ENCODE results near the gene USF3. TPM values are rescaled to one million over a fixed set of nuclear protein-coding genes. Genes with fewer than 3 reads are reported as not detected.

Gene USF3
- total and polyA plus RNA-seq, 9 of the 15 experiments (the other 6 are each of a cell fraction or from before 2014, with no cell fraction given), result 1.4 to 6.9 (median 3.1) TPM

DNA sequence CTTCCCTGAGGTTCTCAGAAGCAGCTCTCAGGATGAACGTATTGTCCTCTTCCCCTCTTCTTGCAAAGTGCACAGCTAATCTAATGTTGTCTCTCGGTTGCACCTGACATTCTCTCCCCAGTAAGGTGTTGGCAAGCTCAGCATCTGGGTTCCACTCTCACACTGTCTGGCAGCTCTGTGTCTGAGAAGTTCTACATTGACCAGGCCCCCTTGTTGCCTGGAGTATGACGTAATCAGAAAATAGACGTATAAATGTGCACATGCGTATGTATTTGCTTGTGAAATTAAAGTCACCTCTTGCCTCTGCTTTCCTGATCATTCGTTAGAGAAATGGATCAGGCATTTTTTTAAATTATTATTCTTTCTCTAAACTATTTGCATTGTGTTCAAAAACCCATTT, 67.7 kb downstream of the USF3 start:
- Histone ChIP-seq H3K9me1 (ENCODE audit: control insufficient read depth, insufficient read depth, low read length) (no peaks in the 10 kb centered on the region), H3K27me3 (ENCODE audit: control insufficient read depth in 2 of 2, insufficient read depth in 2 of 2, low read length in 2 of 2) (peaks cover 8 to 32% of the 10 kb centered on the region in 2 experiments; a peak in 3 of 5 replicates), H3K36me3 (ENCODE audit: control insufficient read depth, insufficient read depth, low read length) (no peaks in the 10 kb centered on the region), H2AFZ (ENCODE audit: low read depth, low read length) (no peak overlapping the region), H3K4me1 (replicated peaks in 1 of 2; ENCODE audit: control insufficient read depth in 2 of 2, insufficient read depth in 2 of 2, low read length in 2 of 2) (no peaks in the 10 kb centered on the region; a peak in 1 of 5 replicates), H3K9me3 (replicated peaks; ENCODE audit: control insufficient read depth, insufficient read depth, low read depth, low read length) (no peaks in the 10 kb centered on the region), H3K9ac (ENCODE audit: insufficient read depth in 1 of 2, low read depth in 2 of 2, low read length in 2 of 2) (no peak overlapping the region), H3K4me3 (no peak overlapping the region), H4K20me1 (replicated peaks; ENCODE audit: control insufficient read depth, insufficient read depth, low read length) (no peaks in the 10 kb centered on the region), H3K79me2 (ENCODE audit: control insufficient read depth, insufficient read depth, low read length) (no peaks in the 10 kb centered on the region), H3K27ac (ENCODE audit: extremely low read depth, low read depth, low read length) (no peak overlapping the region), H3K4me2 (ENCODE audit: insufficient read depth, low read length) (no peak overlapping the region)
- WGBS (ENCODE audit: insufficient coverage, low coverage, missing lambda C conversion rate), result 9% methylated on average over 6 of the region's 6 CpGs
- DNase-seq (ENCODE audit: extremely low read depth in 1 of 4, low spot score in 3 of 4) (no peak), FAIRE-seq (no peak), ATAC-seq (no peak)
- POLR2A ChIA-PET, result no interaction called here
- CTCF ChIA-PET (ENCODE audit: low intra/inter-chr PET ratio), result no interaction called here
- in situ Hi-C loops (cut with MboI), result no loop called here
- intact Hi-C loops (cut with micrococcal nuclease), result loop anchor here (5.0 to 10.0 kb wide), 3 partner anchors 119 to 574 kb away; partner anchors contain the start of genes ATP6V1A and NAA50
- BruUV-seq (replicated peaks), result no TSS peak
- no peak for TF ChIP-seq TCF7 (IDR thresholded peaks at IDR 0.05; ENCODE audit: borderline replicate concordance)
- no peak for TF ChIP-seq HNRNPH1 (optimal IDR thresholded peaks at IDR 0.05; ENCODE audit: low read depth, low read length)
- peak; percentile 21; the same call in 1 of the 2 replicates for TF ChIP-seq ATF7 (IDR thresholded peaks at IDR 0.05)
- peak; percentile 27; the same call in 1 of the 2 replicates for TF ChIP-seq ATF3 (IDR thresholded peaks at IDR 0.05)
- no peak for TF ChIP-seq ATF3 (CRISPR knock-in tag; conservative IDR thresholded peaks at IDR 0.05)

- H3K4me3 ChIP-seq, result no peak overlapping the region
- in situ Hi-C loops (cut with MboI), result no loop called here
- H3K79me2 ChIP-seq (ENCODE audit: control insufficient read depth, insufficient read depth, low read length), result no peaks in the 10 kb centered on the region
- H3K9me1 ChIP-seq (ENCODE audit: control insufficient read depth, insufficient read depth, low read length), result no peaks in the 10 kb centered on the region
- H3K27me3 ChIP-seq (ENCODE audit: control insufficient read depth in 2 of 2, insufficient read depth in 2 of 2, low read length in 2 of 2), result peaks cover 6 to 37% of the 10 kb centered on the region in 2 experiments; a peak in 3 of 5 replicates
- ChIA-PET CTCF (ENCODE audit: low intra/inter-chr PET ratio) (no interaction called here), POLR2A (no interaction called here)
- H3K4me2 ChIP-seq (ENCODE audit: insufficient read depth, low read length), result no peak overlapping the region
- no peaks in the 10 kb centered on the region for H3K9me3 ChIP-seq (replicated peaks; ENCODE audit: control insufficient read depth, insufficient read depth, low read depth, low read length)
- intact Hi-C loops (cut with micrococcal nuclease), result loop anchor here (5.0 to 10.0 kb wide), 3 partner anchors 119 to 574 kb away; partner anchors contain the start of genes ATP6V1A and NAA50
- H3K4me1 ChIP-seq (replicated peaks in 1 of 2; ENCODE audit: control insufficient read depth in 2 of 2, insufficient read depth in 2 of 2, low read length in 2 of 2), result no peaks in the 10 kb centered on the region; a peak in 1 of 5 replicates
- H3K36me3 ChIP-seq (ENCODE audit: control insufficient read depth, insufficient read depth, low read length), result no peaks in the 10 kb centered on the region
- H2AFZ ChIP-seq (ENCODE audit: low read depth, low read length), result no peak overlapping the region
- WGBS (ENCODE audit: insufficient coverage, low coverage, missing lambda C conversion rate), result 6% methylated on average over 2 of the region's 2 CpGs
- FAIRE-seq (no peak), ATAC-seq (no peak), DNase-seq (ENCODE audit: extremely low read depth in 1 of 4, low spot score in 3 of 4) (no peak)
- no TSS peak for BruUV-seq (replicated peaks)
- H3K9ac ChIP-seq (ENCODE audit: insufficient read depth in 1 of 2, low read depth in 2 of 2, low read length in 2 of 2), result no peak overlapping the region
- H3K27ac ChIP-seq (ENCODE audit: extremely low read depth, low read depth, low read length), result no peak overlapping the region
- no peaks in the 10 kb centered on the region for H4K20me1 ChIP-seq (replicated peaks; ENCODE audit: control insufficient read depth, insufficient read depth, low read length)
- TF ChIP-seq HNRNPK (IDR thresholded peaks at IDR 0.05; ENCODE audit: low read depth, low read length, poor library complexity, severe bottlenecking), result no peak
- no peak for TF ChIP-seq ZNF583 (CRISPR knock-in tag; IDR thresholded peaks at IDR 0.05)
- no peak for TF ChIP-seq ETS2 (tag; IDR thresholded peaks at IDR 0.05; ENCODE audit: borderline replicate concordance, poor library complexity, severe bottlenecking)
- TF ChIP-seq TARDBP (IDR thresholded peaks at IDR 0.05), result no peak
- no peak for TF ChIP-seq CBX3 (IDR thresholded peaks at IDR 0.05; ENCODE audit: borderline replicate concordance in 1 of 2, low read length in 2 of 2)
- no peak for TF ChIP-seq PHF20 (IDR thresholded peaks at IDR 0.05; ENCODE audit: partially characterized antibody)
These were observed 68.1 kb downstream of the USF3 start for GRCh38 chr3:113628316-113628715.
